ENCODE measurements around the gene FPGS. TPM values are rescaled to one million over a fixed set of nuclear protein-coding genes. Genes with fewer than 3 reads are reported as not detected.

FPGS gene
- total RNA-seq, 1 experiment from 2014 or later = 29.7 TPM

GRCh38 chr9:127788337-127789011, 14.2 kb upstream of the FPGS start:
- no peak for DNase-seq (ENCODE audit: low read depth)

- DNase-seq (ENCODE audit: low read depth) = no peak
Observed at GRCh38 chr9:127789179-127789578, 13.5 kb upstream of the FPGS start.

- DNase-seq (ENCODE audit: low read depth) = no peak
Observed at GRCh38 chr9:127790094-127790855, 12.4 kb upstream of the FPGS start.

GRCh38 chr9:127791085-127791484, 11.6 kb upstream of the FPGS start:
- DNase-seq (ENCODE audit: low read depth) = no peak

GRCh38 chr9:127792417-127793031, 10.2 kb upstream of the FPGS start:
- no peak for DNase-seq (ENCODE audit: low read depth)

GRCh38 chr9:127793093-127793708, 9.5 kb upstream of the FPGS start:
- DNase-seq (ENCODE audit: low read depth) = no peak

GRCh38 chr9:127794001-127794791, 8.5 kb upstream of the FPGS start:
- DNase-seq (ENCODE audit: low read depth) = no peak

- peak; percentile 82 for DNase-seq (ENCODE audit: low read depth)
Observed at GRCh38 chr9:127796225-127796813, 6.4 kb upstream of the FPGS start.

GRCh38 chr9:127796852-127797370, 5.8 kb upstream of the FPGS start:
- peak; percentile 84 for DNase-seq (ENCODE audit: low read depth)

GRCh38 chr9:127801955-127802575, 617 bp upstream of the FPGS start:
- DNase-seq (ENCODE audit: low read depth) = no peak

- DNase-seq (ENCODE audit: low read depth) = peak; percentile 60
Observed at GRCh38 chr9:127803507-127804352, 1.0 kb downstream of the FPGS start.

- DNase-seq (ENCODE audit: low read depth) = no peak
Observed at GRCh38 chr9:127805620-127806019, 2.9 kb downstream of the FPGS start.

- DNase-seq (ENCODE audit: low read depth) = no peak
Observed at GRCh38 chr9:127806871-127807270, 4.2 kb downstream of the FPGS start.

- no peak for DNase-seq (ENCODE audit: low read depth)
Observed at GRCh38 chr9:127808347-127809001, 5.8 kb downstream of the FPGS start.

- DNase-seq (ENCODE audit: low read depth) = no peak
Observed at GRCh38 chr9:127809002-127809539, 6.4 kb downstream of the FPGS start.

GRCh38 chr9:127809540-127810377, 7.1 kb downstream of the FPGS start:
- DNase-seq (ENCODE audit: low read depth) = no peak

GRCh38 chr9:127810378-127811187, 7.9 kb downstream of the FPGS start:
- DNase-seq (ENCODE audit: low read depth) = no peak

Measured in RPMI7951 (cell line).